Peyer's patch (tissue), 4 donors: Measurements from ENCODE around the gene BRPF1.

Experiments
- POLR2A ChIP-seq, 2 donors: fragments of 450-650 bp; IDR thresholded peaks; one replicate each; pipeline ENCODE4 v1.5.1; 2017; ENCODE audit warnings: antibody characterized with exemption in 2 of 2, mild to moderate bottlenecking in 2 of 2, moderate library complexity in 2 of 2
- TF ChIP-seq, protein P1 (sequence below), 6 experiments: fragments of 450-650 bp in 4 of 6; fragments of 200-600 bp in 2 of 6; sonication (generic) in 1 of 6; IDR thresholded peaks; one replicate each; pipeline ENCODE4 v1.5.1; 2017 to 2019; ENCODE audit warnings: antibody characterized with exemption in 6 of 6, mild to moderate bottlenecking in 3 of 6, moderate library complexity in 1 of 6

- TF ChIP-seq, protein P1, sequence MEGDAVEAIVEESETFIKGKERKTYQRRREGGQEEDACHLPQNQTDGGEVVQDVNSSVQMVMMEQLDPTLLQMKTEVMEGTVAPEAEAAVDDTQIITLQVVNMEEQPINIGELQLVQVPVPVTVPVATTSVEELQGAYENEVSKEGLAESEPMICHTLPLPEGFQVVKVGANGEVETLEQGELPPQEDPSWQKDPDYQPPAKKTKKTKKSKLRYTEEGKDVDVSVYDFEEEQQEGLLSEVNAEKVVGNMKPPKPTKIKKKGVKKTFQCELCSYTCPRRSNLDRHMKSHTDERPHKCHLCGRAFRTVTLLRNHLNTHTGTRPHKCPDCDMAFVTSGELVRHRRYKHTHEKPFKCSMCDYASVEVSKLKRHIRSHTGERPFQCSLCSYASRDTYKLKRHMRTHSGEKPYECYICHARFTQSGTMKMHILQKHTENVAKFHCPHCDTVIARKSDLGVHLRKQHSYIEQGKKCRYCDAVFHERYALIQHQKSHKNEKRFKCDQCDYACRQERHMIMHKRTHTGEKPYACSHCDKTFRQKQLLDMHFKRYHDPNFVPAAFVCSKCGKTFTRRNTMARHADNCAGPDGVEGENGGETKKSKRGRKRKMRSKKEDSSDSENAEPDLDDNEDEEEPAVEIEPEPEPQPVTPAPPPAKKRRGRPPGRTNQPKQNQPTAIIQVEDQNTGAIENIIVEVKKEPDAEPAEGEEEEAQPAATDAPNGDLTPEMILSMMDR (IDR thresholded peaks at IDR 0.05) = no peak
- no peak for TF ChIP-seq POLR2A (IDR thresholded peaks at IDR 0.05)
Measured at GRCh38 chr3:9703736-9704346, 27.7 kb upstream of the BRPF1 start, which contains the start of gene CPNE9.
